ENCODE data around the gene KCNQ2.

Gene KCNQ2

DNA sequence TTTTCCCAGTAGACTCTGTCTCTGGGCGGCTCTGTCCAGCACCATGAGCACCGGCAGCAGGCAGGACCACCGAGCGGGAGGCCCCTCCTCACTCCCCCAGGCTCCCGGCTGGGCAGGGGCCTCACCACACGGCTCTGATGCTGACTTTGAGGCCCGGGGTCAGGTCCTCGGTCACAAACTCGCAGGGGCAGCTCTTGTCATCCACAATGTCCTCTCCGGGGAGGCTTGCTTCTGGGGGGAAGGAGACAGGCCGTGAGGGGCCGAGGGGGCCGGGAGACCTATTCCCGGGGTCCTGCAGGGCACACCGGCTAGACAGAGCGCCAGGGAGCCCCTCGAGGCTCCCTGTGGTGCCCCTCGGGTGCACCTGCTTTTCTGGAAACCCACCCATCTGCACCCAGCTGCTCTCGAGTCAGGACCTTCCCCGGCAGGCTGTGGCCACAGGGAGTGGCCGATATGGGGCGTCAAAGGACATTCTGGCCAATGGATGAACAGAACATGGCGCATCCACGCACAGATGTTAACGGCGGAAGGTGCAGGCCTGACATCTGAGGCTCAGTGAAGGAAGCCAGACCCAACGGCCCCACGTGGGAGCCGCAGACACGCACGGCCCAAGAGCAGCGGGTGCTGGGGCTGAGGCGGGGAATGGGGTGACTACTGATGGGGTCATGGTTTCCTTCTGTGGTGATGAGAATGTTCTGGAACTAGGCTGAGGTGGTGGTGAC is 58.3 kb downstream of the KCNQ2 start:
- no peak for DNase-seq

DNA sequence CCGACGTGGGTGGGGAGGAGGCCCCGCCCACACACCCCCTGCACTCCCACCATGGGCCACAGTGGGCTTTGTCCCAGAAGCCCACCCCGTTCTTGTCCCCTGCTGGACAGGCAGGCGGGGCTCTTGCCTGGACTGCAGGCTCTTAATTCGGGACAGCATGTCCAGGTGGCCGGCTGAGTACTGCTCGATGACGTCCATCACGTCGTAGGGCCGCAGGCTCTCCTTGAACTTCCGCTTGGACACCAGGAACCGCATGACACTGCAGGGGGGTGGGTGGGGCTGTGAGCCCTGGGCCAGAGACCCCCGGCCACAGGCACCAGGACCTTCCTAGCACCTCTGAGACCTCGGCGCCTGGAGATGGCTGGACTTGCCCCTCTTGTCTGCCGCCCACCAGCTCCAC is 59.1 kb downstream of the KCNQ2 start:
- no peak for DNase-seq

DNA sequence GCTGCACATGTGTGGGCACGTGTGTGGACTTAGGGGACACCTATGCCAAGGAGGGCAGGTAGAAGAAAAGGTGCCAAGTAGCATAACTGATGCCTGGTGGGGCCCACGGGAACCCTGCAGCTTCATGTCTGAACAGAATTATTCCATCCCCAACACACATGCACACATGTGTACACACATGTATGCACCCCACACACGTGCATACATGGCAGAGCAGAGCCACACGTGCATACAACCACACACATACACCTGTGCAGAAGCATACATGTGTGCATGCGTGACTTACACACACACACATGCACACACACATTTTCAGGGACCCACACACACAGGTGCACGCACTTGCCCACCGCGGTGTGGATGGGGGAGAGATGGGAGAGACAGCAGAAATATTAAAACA is 59.6 kb downstream of the KCNQ2 start:
- DNase-seq, result no peak

DNA sequence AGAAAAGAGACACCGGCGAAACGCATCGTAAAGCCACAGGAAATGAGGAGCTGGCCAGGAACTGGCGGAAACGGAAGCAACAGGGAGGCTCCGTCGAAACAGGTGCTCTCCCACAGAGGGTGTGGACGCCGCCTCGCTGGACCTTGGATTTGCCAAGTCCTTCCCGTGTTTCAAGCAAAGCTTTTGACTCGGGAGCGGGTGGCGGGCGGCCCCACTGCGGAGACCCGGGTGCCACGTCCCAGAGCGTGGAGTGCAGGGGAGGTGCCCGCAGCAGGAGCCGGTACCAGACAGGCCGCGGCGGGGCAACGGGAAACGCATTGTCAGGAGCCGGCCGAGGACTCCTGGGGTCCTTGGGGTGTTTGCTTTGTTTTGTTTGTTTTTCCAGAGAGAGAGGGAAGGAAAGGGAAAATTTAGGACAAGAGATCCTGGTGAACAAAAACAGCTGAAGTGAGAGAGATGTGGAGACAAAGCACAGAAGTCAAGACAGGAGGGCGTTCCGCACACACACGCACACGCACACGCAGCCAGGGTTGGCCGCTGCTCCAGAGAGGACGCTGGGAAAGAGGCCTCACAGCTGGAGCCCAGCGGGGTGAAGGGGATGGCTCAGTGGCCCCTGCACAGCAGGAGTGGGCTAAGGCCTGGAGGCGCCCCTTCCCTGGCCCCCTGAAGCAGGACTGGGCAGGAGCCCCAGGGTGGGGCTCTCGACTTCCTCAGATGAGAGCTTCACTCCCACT is 60.4 kb downstream of the KCNQ2 start:
- DNase-seq, result no peak

DNA sequence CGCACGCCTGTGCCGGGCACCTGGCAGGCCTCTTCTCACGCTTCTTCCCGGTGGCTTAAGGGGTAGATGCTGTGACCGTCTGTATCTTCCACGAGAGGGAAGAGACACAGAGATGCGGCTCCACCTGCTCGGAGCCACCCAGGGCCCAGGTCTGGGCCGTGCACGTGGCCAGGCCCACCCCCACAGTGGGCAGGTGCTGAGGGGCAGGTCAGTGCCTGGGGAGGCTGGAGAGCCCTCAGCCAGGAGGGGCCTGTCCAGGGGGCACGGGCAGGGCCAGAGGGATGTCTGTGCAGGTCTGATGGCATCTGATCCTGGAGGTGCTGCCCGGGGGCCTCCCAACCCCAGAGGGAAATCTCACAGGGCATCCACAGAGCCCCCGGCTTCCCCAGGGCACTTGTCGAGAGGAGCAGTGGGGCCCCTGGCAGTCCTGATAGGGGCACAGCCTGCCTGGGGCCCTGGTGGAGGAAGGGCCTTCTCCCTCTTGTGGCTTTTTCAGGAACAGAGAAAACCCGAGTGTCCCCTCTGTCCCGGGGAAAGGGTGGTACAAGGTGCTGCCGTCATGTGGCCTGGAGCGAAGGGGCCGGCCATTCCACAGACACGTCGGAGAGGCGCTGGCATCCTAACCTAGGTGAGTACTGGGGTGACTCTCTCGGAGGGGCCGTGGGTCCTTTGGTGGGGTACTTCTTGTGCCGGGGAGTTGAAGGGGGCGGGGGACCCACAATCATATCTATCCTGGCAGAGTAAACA is 61.1 kb downstream of the KCNQ2 start:
- DNase-seq, result no peak

DNA sequence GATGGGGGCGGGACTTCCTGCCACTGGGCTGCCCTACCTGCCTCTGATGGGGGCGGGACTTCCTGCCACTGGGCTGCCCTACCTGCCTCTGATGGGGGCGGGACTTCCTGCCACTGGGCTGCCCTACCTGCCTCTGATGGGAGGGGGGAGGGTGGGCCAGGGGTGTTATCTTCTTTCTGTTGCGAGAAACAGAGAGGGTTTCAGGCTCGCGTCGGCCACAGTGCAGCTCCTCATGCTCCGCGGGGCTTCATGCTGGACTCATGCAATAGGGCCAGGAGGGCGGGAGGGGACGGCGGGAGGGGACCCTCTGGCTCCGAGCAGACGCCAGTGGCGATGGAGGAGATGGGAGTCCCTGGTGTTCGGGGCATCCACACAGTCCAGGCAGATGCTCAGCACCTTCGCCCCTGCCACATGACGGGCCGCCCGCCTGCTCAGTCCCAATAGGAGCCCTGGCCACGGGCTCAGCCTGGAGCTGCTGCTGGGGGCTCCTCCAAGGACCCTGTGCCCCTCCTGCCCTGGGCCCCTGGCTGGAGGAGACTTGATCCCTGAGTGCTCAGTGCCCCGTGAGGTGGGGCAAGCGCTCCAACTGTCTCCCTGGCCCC is 62.5 kb downstream of the KCNQ2 start:
- no peak for DNase-seq

DNA sequence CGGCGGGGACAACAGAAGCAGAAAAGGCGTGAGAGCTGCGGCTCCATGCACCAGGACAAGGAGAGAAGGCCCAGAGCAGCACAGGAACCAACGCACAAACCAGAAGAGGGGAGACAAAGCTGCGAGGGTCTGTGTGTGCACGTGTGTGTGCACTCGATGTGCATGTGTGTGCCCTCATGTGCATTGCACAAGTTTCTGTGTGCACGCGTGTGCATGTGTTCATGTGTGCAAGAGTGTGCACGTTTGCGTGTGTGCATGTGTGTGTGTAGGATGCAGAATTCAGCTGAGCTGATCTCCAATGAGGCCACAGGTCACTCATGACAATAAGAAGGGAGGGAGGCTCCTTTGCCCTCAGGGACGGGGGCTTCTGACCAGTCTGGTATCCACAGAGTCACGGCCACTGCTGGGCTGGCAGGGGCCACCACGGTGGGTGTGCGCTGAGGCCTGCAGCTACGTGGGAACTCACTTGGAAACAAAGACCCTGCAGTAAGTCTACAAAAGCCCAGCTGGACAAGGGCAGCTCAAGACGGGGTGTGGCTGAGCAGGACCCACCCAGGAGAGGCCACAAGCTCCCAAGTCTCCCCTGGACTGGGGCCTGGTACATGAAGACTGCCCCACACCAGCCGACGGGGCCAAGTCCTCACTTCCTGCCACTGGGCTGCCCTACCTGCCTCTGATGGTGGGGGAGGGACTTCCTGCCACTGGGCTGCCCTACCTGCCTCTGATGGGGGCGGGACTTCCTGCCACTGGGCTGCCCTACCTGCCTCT is 63.2 kb downstream of the KCNQ2 start:
- DNase-seq, result no peak

DNA sequence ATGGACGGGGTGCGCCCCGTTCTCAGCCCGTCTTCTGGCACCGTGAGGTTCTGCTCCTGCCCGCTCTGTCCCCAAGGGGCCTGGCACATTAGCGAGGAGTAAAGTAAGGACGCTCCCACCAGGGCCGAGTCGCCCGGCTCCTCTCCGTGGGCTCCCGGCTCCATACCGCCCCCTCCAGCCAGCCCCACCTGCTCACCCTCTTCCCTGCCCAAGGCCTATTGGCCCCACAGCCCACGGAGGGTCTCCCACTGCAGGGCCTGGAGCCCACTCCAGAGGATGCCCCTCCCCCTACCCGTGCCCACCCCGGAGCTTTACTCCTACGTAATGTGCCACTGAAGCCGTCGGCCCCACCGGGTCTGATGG is 63.8 kb downstream of the KCNQ2 start:
- DNase-seq, result no peak

DNA sequence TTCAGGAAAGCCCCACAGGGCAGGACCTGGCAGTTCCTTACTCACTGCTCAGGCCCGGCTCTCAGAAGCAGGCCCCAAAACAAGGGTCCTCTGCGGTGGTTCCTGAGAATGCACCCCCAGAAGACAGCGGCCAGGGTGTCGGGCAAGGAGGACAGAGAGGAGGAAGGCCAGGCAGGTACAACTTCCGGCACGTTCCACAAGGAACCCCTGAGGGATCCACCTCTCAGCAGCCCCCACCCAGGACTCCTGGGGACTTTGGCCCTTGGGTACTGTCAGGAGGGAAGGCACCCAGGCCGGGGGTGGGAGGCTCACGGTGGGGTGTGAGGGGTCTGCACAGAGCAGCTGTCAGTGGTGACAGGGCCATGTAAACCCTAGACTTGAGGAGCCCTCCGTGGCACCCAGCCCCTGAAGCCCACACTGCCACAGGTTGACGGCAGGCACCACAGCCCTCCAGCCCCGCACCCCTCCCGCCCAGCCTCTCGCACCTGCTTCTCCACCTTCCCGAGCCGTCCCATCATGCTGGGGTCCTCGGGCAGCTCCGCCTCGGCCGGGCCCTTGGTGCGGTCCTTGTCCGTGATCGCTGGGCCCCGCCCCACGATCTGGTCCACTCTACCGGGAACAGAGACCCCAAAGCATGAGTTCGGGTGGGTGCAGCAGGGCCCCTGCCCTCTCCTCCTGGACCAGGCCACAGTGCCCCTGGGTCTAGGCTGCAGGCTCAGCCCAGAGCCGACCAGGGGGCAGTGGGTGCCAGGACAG is 64.3 kb downstream of the KCNQ2 start:
- no peak for DNase-seq

DNA sequence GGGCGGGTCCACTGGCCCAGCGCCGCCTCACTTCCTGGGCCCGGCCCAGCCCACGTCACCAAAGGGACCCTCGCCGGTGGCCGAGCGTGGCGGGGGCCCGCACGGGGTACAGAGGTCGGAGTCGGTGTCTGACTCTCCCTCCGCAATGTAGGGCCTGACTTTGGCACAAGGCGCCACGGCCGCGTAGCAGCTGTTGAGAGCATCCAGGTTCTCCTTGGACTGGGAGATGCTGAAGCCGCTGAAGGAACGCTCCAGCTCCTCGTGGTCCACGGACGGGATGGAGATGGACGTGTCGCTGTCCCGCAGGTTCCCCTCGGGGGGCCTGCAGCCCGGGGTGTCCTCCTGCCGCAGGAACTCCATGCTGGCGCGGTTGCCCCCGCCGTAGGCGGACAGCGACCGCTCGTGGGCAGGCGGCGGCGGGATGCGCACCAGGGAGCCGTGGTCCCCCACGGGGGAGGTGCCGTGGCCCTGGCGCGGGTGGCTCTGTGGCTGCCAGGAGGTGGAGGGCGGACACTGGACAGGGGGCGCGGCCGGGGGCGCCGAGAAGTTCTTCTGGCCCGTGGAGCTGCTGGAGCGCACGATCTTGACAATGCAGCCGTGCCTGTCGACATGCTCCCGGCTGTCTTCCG is 65.7 kb downstream of the KCNQ2 start:
- no peak for DNase-seq

DNA sequence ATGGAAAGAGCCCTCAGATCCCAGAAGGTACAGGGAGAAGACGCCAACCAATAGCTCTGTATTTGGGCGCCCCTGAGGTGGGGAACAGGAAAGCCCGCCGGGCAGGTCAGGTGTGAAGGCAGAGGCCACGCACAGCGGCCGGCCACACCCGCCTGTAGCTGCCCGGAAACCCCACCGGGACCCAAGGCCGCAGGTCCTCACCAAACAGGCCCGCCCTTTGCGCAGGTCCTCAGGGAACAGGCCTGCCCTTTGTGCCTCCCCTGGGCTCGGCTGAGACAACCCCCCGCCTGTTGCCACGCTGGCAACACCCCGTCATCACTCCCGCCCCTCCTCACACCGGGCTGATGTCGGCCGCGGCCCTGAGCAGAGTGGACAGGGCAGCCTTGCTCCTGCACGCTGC is 66.4 kb downstream of the KCNQ2 start:
- no peak for DNase-seq

DNA sequence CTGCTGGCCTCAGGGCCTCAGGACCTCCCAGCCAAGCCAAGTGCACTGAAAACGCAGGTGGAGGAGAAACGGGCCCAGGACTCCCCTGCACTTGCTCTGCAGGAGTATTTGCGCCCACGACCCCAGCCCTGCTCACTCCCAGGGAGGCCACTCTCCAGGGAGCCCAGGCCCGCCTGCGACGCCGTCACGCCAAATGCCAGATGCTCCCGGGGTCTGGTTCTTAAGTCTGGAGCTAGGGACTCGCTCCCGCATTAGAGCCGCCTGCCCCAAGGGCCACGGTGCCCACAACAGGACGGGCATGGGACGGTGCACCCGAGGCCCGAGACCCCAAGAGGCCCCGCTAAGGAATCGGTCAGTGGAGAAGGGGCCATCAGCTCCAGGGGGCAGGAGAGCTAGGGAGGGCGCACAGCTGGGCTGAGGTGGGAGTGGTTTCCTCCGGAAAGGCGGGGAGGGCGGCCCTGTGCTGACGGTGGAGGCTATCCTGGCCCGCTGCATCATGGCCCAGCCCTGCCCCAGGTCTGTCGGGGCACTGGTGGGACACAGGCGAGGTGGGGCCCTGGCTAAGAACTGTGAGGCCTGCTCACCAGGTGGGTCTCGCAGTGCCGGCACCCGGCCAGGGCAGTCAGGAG is 67.2 kb downstream of the KCNQ2 start:
- DNase-seq, result no peak

DNA sequence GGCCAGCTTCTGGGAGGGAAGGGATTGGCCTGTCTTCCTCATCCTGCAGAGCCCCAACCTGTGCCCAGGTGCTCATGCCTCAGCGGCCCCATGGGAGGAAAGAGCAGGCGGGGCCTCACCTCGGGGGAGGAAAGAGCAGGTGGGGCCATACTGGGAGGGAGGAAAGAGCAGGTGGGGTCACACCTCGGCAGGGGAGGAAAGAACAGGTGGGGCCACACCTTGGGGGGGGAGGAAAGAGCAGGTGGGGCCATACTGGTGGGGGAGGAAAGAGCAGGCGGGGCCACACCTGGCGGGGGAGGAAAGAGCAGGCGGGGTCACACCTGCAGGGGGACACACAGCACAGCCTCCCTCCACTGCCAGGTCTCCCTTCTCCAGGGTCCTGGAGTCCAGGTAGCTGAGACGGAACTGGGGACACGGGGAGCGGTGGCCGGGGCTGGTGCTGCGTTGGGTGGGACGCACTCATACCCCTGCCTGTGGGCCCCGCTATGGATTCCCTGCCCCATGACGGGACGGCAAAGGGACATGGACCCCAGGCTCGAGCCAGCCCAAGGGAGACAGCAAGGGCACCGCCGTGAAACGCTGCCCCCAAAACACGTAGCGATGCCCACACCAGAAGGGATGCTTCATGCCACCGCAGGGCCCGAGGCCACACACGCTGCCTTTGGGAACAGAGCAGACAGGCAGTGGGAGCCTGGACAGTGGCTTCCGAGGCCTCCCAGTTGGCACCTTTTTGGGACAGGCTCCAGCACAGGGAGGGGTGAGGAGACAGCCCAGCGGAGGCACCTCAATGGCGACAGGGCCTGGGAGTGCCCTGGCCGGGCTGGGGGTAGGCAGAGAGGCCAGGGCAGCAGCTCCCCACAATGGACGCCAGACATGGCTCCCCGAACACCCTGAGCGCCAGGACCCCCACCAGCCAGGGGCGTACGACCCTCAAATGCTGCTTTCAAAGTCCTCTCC is 68.0 kb downstream of the KCNQ2 start:
- no peak for DNase-seq

DNA sequence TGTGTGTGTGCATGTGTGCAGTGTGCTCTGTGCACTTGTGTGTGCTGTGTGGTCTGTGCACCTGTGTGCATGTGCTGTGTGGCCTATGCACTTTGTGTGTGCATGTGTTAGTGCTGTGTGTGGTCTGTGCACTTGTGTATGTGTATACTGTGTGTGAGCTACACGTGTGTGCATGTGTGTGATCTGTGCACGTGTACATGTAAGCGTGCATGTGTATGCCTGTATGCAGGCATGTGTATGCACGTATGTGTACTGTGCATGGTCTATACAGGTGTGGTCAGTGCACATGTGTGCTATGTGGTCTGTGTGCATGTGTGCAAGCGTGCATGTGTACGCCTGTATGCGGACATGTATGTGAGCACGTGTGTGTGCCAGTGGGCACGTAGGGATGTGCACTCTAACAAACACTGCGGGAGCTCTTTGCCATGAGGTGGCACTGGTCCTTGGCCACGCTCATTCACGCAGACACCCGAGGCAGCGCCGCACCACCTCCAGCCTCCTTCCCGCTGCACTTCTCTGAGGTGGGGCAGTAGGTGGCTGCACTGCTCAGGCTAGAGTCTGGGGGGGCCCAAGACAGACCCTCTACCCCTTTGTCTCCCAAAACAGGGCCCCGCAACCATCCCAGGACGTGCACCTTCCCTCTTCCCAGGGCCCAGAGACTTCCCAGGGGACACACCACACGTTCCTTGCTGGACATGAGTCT is 68.9 kb downstream of the KCNQ2 start:
- no peak for DNase-seq

DNA sequence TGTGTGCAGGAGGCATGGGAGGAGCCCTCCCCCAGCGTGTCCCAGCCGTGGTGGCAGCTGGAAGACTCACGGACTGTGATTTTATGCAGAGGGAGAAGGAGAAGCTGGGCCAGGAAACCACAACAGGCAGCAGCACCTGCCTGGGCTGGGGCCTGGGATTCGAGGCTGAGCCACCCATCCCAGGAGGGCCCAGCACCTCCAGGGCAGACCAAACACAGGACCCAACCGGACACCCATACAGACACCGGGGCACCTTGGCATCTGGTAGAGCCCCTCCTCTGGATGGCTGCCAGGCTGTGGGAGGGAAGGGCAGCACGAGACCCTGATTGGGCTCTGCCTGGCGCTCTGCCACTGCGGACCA is 69.6 kb downstream of the KCNQ2 start:
- no peak for DNase-seq

DNA sequence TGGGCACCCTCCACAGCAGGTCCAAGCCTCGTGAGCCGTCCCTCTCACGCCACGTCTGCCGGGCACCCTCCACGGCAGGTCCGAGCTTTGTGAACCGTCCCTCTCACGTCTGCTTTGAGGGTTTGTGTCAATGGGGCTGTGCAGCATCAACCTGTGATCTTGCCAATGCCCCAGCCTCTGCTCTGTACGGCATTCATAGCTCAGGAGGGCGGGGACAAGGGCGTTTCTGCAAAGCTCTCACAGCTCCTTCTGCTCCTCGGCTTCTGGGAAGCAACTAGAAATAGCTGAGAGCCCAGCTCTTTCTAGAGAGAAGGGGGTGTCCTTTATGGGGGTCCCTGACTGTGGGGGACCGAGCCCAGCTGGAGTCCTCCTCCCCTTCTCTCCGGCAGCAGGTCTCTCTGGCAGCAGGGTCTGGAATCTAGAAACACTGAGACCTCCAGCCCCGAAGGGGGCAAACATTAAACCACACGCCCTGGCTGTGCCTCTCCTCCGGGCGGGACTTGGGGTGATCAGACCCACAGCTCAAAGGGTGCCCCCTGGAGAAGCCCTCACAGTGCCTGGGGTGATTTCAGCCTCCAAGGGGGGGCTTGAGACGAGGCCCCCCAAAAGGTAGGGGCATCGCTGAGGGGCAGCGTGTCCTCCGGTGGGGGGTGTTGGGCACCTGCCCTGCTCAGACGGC is 70.1 kb downstream of the KCNQ2 start:
- DNase-seq, result no peak

DNA sequence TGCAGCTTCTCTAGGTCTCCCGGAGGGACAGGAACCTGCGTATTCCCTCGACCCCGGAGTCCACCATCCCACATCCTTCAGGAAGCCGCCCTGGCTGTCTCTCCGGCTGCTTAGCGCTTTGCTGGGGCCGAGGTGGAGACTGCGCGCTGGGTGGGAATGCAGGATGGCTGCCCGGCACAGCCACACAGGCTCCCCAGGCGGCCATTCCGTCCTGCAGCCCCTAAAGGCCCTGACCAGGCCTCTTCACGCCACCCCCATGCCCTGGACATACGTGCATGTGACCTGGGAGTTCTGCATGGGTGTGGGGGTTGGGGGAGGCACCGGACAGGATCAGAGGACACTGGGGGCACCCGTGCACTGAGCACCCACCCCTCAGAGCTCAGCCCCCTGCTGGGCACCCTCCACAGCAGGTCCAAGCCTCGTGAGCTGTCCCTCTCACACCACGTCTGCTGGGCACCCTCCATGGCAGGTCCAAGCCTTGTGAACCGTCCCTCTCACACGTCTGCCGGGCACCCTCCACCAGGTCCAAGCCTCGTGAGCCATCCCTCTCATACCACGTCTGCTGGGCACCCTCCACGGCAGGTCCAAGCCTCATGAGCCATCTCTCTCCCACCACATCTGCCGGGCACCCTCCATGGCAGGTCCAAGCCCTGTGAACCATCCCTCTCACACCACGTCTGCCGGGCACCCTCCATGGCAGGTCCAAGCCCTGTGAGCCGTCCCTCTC is 70.9 kb downstream of the KCNQ2 start:
- no peak for DNase-seq

Data from activated CD4-positive, alpha-beta T cell treated with anti-CD3 and anti-CD28 coated beads, Interleukin-2, amount 50 U/mL, for 4 hours (primary cell).